Stimulated activated CD4-positive, alpha-beta T cell treated with anti-CD3 and anti-CD28 coated beads, Interleukin-2, amount 100 ng/mL, for 24 hours (primary cell): ENCODE data around the gene EEA1.

ENCODE experiments used
- DNase-seq, 2 donors: peaks; one replicate each; pipeline ENCODE4 v3.0.0-alpha.2; 2020

Gene EEA1

DNA sequence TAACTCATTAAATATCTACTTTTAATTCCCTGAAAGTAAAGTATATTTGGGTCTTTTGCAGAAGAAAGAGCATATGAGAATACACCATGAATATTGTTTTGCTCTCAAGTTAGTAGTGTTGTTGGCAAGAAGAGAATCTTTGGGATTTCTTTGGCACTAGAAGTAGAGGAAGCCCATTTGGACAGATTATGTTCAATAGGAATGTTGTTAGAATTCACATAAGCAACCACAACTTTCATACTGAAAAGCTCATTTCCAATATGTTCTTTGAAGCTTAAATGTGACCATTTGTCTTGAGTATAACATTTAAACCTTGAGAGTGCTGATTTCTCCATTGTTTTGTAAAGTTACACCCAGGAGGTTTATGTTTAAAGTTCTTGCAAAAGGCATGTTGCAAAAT is 188.7 kb downstream of the EEA1 start:
- DNase-seq = no peak

DNA sequence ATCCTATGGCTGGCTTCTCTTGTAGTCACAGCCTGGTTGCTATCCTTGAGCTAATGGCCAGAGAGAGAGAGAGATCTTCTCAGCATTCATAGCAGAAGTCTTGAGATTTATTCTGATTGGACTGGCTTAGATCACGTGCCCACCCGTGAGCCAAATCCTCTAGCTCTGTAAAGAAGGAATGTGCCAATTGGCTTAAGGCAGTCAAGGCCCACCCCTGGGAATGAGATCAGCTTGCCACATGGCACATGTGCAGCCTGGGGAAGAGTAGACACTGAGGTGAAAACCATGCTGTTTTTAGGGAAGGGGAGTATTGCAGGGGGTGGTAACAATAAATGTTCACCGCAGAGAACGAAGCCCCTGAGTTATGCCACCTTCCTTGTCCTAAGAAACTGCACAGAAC is 190.0 kb downstream of the EEA1 start:
- no peak for DNase-seq

DNA sequence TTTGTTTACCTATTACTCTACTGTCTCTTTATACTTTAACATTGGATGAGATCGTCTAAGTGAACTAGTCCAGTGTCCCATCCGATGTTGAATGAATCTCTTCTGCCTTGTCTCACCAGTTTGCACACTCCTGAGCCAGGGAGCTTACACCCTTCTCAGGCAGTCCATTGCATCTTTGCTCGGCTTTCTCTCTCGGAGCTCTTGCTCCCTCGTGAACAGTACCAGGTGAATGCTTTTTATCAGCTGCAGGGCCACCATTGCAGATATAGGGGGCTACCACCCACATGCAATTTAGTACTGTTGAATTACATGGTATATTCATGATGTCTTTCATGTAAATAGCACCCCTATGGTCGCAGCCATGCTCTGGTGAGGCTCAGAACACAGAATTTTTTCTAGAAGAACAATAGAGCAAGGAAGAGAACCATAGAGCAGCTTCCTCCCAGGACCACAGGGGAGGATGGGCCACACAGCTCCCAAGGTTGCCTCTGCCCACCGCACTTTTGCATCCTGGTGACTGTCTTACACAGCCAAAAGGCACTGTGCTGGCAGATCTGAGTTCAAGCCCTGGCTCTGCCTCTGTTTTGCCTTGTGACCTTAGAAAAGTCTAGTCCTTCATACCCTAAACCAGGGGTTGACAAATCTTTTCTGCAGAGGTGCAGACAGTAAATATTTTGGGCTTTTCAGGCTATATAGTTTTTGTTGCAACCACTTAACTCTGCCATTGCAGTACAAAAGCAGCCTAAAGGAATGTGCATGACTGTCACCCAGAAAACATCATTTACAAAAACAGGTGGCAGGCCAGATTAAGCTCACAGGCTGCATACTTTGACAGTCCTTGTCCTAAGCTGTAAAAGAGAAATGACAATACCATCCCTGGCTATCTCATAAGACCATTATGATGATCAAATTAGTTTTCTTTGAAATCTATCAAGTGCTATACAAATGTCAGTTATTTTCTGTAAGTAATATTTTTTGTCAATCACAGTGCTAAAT is 190.9 kb downstream of the EEA1 start:
- no peak for DNase-seq

DNA sequence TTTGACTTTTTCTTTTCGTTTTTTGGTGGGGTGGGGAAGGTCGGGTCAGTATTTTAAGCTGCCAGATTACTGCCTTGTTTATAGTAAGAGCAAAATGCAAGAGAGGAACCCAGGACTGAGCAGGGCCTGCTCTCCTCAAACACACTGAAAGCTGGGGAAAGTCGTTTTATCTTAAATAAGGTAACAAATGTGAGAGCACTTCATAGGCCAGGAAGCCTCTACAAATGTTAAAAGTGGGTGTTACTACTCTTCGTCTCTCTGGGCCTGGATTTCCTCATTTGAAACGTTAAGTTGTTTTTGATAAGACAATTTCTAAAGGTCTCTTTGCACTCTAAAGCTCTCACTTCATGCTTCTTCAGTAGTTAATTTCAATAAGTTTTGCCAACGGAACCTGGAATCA is 192.5 kb downstream of the EEA1 start:
- no peak for DNase-seq

DNA sequence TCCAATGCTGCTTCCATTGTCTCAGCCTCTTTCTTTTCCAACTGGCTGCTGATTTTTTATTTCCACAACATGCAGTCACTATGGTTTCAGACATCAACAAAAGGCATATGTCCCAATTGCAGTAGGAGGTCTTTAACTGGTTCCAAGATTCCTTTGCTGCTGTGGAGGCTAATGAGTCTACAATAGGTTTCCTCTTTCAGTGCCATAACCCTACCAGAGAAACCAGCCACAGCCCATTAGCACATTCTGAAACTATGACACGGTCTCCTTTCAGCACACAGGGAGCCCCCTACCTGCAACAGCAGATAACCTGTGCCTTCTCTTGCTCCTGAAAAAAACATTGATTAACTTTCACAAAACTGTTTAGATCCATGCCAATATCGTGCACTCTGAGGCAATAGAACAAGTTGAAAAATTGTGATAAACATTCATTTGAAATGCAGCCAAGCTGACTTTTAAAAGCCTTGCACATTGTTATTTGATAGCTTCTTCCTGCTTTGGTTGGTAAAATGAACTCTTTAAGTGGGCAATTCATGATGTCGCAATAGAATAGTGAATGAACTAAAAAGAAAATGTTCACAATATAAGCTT is 193.9 kb downstream of the EEA1 start:
- no peak for DNase-seq

DNA sequence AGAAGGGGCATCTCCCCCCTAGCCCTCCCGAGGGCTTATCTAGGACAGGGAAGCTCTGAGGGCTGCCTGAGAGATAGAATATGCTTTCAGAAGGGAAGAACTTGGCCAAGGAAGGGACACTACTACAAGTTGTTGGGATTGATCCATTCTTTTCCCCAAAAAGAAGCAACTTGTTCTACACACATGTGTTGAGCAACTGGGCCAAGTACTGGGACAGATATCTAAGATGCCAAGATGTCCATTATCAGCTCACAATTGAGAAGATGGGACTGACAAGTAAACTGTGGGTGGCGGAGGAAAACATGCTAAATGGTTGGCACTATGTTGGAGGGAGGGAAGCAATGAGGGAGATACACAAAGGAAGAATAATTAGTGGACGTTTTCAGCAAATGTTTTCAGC is 195.4 kb downstream of the EEA1 start:
- DNase-seq = no peak

DNA sequence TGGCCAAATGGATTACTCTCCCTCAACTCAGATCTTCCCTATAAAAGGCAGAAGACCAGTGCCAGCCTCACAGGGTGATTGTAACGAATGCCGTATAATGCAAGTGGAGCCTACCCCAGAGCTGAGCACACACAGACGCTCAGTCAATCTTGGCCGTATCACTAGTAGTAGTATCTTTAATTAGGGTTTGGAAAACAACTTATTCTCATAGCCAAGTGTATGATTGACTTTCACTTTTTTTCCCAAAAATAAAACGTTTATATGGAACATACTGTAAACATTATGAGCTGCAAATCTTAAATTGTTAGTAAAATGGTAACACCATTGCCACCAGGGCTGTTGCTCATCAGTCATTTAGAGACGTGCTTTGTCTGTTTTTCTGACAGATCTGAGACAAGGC is 195.9 kb downstream of the EEA1 start:
- no peak for DNase-seq

DNA sequence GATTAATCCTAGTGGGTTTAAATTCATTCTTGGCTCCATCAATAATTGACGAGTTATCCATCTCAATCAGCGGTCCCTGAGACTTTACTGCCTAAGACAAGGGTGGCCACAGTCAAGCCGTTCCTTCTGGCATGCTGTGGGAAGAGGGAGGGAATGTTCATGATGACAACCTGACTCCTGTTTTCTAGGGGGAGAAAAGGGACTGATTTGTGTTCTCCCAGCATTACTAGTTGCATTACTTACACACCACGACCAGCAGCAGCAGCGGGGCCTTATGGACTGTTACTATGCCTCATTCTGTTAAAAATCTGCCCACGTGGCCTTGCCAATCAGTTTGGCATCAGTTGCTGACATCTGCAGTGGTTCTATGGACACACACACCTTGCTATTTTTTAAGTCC is 196.4 kb downstream of the EEA1 start:
- DNase-seq = no peak

DNA sequence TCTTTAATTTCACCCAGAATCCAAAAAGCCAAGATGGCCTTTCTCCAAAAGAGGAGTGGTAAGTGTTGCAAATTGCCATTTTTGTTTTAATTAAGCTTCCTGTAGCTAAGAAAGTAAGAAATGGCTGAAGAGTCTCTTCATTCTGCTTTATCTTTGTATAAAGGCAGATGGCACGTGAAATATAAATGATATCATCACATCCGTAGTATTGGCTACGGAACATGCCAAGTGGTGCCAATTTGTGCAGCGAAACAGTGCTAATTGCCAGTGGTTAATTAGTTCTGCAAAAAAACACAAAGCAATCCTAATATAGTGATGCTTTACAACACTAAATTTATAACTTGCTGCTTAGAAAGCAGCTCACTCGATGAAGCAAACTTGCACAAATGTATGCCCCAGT is 196.9 kb downstream of the EEA1 start:
- DNase-seq = no peak

DNA sequence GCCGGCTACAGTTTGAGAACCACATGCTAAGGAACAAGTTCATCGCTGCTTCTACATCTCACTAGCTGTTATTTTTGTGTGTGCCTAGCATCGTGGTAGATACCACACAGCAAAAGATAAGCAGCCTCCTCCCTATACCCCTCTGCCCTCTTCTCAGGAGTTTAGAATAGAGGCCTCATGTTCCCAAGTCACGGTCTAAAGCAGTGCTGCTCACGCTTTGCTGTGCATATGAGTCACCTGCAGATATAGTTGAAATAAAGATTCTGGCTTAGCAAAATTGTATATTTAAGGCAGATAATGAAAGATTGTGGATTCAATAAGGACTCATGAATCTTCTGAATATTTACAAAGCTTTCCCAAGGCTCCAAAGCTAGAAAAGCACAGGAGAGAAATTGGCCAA is 198.3 kb downstream of the EEA1 start:
- no peak for DNase-seq

DNA sequence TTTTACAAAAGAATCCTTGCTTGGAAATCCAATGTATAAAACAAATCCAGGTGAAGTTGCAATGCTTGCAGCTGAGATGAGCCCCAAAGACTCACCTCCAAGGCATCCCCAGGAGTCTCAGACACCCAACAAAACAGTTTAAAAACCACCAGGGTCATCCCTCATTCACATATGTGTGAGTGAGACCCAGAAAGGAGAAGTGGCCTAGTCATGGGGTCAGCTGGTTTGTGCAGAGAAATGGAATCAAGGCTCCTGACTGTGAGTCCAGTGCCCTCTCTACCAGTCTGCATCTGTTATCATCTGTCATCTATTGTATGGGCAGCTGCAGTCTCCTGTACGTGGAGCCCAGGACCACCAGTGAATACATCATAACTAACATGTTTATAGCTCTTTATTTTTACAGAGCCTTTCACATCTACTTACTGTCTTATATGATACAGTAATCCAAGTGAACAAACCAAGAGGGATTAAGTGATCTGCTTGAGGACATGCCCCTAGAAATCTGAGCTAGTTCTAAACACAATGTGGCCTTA is 199.3 kb downstream of the EEA1 start:
- no peak for DNase-seq

DNA sequence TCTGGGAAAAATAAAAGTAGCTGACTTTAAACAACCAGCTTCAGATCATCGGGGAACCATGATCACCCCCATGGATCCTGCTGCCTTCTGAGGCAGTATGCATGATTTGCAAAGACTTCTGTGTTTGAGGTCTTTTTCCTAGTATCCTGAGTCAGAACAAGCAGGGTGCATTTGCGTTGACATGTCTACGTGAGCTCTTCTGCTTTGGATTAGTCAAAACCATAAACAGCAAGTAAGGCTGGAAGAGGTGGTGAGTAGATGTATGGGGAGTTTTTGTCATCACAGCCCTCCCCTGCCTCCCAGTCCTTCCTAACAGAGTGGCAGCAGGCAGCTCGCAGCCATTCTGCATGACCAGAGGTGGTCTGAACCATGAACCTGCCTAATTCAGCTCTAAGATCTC is 202.2 kb downstream of the EEA1 start:
- DNase-seq = no peak

DNA sequence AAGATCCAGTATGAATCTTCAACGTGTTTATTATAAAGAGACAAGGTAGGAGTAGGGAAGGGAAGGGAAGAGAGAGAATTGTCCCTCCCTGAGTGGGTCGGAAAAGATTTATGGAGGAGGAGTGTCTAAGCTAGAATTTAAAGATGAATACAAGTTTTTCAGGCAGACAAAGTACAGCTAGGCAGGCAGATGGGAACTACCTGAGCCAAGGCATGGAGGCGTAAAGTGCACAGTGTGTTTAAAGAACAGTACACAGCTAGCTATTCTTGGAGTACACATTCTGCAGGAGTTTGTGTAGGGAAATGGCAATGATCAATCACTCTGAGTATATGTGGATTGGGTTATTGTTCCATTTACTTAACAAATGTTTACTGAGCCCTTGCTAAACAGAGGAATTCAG is 206.2 kb downstream of the EEA1 start:
- DNase-seq = no peak

DNA sequence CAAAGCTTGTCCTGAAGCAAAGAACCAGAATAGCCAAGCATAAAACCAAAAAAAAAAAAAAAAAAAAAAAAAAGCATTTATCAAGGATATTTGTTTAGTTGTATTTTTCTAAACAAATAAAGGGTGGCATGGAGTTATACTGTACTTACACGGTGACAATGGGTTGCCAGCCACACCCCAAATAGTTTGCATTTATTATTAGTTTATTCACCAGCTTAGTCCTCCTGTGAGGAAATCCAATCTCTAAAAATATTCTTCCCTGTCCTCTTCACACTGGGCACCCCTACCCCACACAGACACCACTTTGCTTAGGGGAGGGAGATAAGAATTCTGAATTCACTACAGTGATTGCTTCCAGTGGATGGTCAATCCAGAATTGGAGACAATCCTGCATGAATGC is 207.4 kb downstream of the EEA1 start:
- DNase-seq = no peak

DNA sequence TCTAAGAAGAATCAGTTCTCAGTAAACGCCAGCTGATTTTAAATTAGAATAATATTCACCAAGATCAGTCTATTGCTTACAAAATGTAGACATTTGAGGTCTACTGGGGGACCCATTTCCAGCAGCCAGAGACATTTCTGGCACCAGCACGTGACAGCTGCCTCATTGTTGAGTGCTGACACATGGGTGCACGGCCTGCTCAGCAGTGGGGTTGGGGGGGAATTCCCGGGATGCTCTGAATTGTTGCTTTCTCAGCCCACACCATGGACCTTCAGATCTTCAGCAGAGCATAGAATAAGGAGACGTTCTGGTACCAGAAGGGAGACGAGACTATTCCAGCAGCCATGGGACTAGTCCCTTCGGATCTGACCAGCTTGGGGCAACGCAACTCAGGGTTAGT is 208.0 kb downstream of the EEA1 start:
- DNase-seq = no peak
